Testis (tissue), 2 donors: Measurements from ENCODE around the gene SPAG8.

Experiments used
- CTCF ChIP-seq, 3 experiments: fragments of 450-650 bp in 2 of 3; fragments of 200-600 bp in 1 of 3; sonication (generic) in 1 of 3; IDR thresholded peaks; one replicate each; pipeline ENCODE4 v1.5.1; 2016 to 2019; ENCODE audit warnings: antibody characterized with exemption in 3 of 3, mild to moderate bottlenecking in 2 of 3, moderate library complexity in 1 of 3
- POLR2A ChIP-seq: fragments of 450-650 bp; IDR thresholded peaks from one replicate; pipeline ENCODE4 v1.6.1; 2017; ENCODE audit warnings: antibody characterized with exemption, mild to moderate bottlenecking, moderate library complexity

GRCh38 chr9:35806101-35806500 is 6.0 kb downstream of the SPAG8 start:
- TF ChIP-seq CTCF (IDR thresholded peaks at IDR 0.05) (no peak), POLR2A (no peak)
